Measurements from ENCODE around the gene PTPN12.
"Not testable (repeated sequence)": the region's sequence is repeated elsewhere in the genome, so short reads cannot be mapped to it uniquely, and the experiment has no call there.

PTPN12 gene

GRCh38 chr7:77649716-77650349 is 112.7 kb downstream of the PTPN12 start:
- no peak for TF ChIP-seq CTCF (IDR thresholded peaks at IDR 0.05)
- no peaks in the 10 kb centered on the region for H3K4me1 ChIP-seq (ENCODE audit: control insufficient read depth in 1 of 2, insufficient read depth in 1 of 2, low read depth in 1 of 2, low read length in 1 of 2)
- no peak overlapping the region for H3K27ac ChIP-seq
- peaks cover 36% of the 10 kb centered on the region for H3K36me3 ChIP-seq
- no peak overlapping the region for H3K4me3 ChIP-seq (ENCODE audit: low read depth in 1 of 2, low read length in 1 of 2)
- H3K27me3 ChIP-seq = no peaks in the 10 kb centered on the region
- H3K9me3 ChIP-seq = no peaks in the 10 kb centered on the region

GRCh38 chr7:77651575-77652162 is 114.6 kb downstream of the PTPN12 start:
- H3K36me3 ChIP-seq = peaks cover 40% of the 10 kb centered on the region
- no peaks in the 10 kb centered on the region for H3K4me1 ChIP-seq (ENCODE audit: control insufficient read depth in 1 of 2, insufficient read depth in 1 of 2, low read depth in 1 of 2, low read length in 1 of 2)
- no peak overlapping the region for H3K27ac ChIP-seq
- H3K9me3 ChIP-seq = no peaks in the 10 kb centered on the region
- TF ChIP-seq CTCF (IDR thresholded peaks at IDR 0.05) = peak; percentile 51
- no peaks in the 10 kb centered on the region for H3K27me3 ChIP-seq
- H3K4me3 ChIP-seq (ENCODE audit: low read depth in 1 of 2, low read length in 1 of 2) = no peak overlapping the region

- H3K4me3 ChIP-seq (ENCODE audit: low read depth in 1 of 2, low read length in 1 of 2); H3K27ac ChIP-seq; H3K4me1 ChIP-seq (ENCODE audit: control insufficient read depth in 1 of 2, insufficient read depth in 1 of 2, low read depth in 1 of 2, low read length in 1 of 2); H3K9me3 ChIP-seq; H3K27me3 ChIP-seq: not testable (repeated sequence)
- H3K36me3 ChIP-seq = peaks cover 35% of the 10 kb centered on the region
These were observed 115.7 kb downstream of the PTPN12 start for GRCh38 chr7:77652826-77653225.

- Histone ChIP-seq H3K36me3 (peaks cover 35% of the 10 kb centered on the region), H3K9me3 (no peaks in the 10 kb centered on the region), H3K27me3 (no peaks in the 10 kb centered on the region), H3K27ac (no peak overlapping the region), H3K4me1 (ENCODE audit: control insufficient read depth in 1 of 2, insufficient read depth in 1 of 2, low read depth in 1 of 2, low read length in 1 of 2) (peaks cover 10 to 13% of the 10 kb centered on the region in 2 experiments), H3K4me3 (ENCODE audit: low read depth in 1 of 2, low read length in 1 of 2) (no peak overlapping the region)
- TF ChIP-seq CTCF (IDR thresholded peaks at IDR 0.05) = no peak
These were observed 116.5 kb downstream of the PTPN12 start for GRCh38 chr7:77653572-77653971.

GRCh38 chr7:77655356-77655755 is 118.3 kb downstream of the PTPN12 start:
- TF ChIP-seq CTCF (IDR thresholded peaks at IDR 0.05) = no peak
- H3K36me3 ChIP-seq = peaks cover 35% of the 10 kb centered on the region
- H3K27ac ChIP-seq = no peak overlapping the region
- no peaks in the 10 kb centered on the region for H3K27me3 ChIP-seq
- H3K4me1 ChIP-seq (ENCODE audit: control insufficient read depth in 1 of 2, insufficient read depth in 1 of 2, low read depth in 1 of 2, low read length in 1 of 2) = peaks cover 15 to 17% of the 10 kb centered on the region in 2 experiments
- H3K9me3 ChIP-seq = no peaks in the 10 kb centered on the region
- H3K4me3 ChIP-seq (ENCODE audit: low read depth in 1 of 2, low read length in 1 of 2) = no peak overlapping the region

- H3K9me3 ChIP-seq = no peaks in the 10 kb centered on the region
- TF ChIP-seq CTCF (IDR thresholded peaks at IDR 0.05) = no peak
These were observed 118.9 kb downstream of the PTPN12 start for GRCh38 chr7:77655836-77656455.

More at GRCh38 chr7:77655836-77656455, 118.9 kb downstream of the PTPN12 start:
- Histone ChIP-seq H3K27ac (no peak overlapping the region), H3K27me3 (no peaks in the 10 kb centered on the region), H3K4me1 (ENCODE audit: control insufficient read depth in 1 of 2, insufficient read depth in 1 of 2, low read depth in 1 of 2, low read length in 1 of 2) (peaks cover 15 to 17% of the 10 kb centered on the region in 2 experiments), H3K4me3 (ENCODE audit: low read depth in 1 of 2, low read length in 1 of 2) (no peak overlapping the region), H3K36me3 (peaks cover 35% of the 10 kb centered on the region)

All from neutrophil (primary cell).